ENCODE measurements around the gene GRIN3B. TPM values are rescaled to one million over a fixed set of nuclear protein-coding genes. Genes with fewer than 3 reads are reported as not detected.

GRIN3B gene
- polyA plus RNA-seq, 1 experiment, result 0.38 TPM

- no peak for DNase-seq (ENCODE audit: low read depth, low spot score)
- Histone ChIP-seq H3K27me3 (ENCODE audit: control insufficient read depth, insufficient read depth, low read length) (no peaks in the 10 kb centered on the region), H3K9me3 (ENCODE audit: control insufficient read depth, insufficient read depth, low read length) (peaks cover 10% of the 10 kb centered on the region), H3K4me3 (ENCODE audit: low read depth, low read length) (no peak overlapping the region), H3K27ac (ENCODE audit: low read depth, low read length) (no peak overlapping the region)
- TF ChIP-seq, protein P1, sequence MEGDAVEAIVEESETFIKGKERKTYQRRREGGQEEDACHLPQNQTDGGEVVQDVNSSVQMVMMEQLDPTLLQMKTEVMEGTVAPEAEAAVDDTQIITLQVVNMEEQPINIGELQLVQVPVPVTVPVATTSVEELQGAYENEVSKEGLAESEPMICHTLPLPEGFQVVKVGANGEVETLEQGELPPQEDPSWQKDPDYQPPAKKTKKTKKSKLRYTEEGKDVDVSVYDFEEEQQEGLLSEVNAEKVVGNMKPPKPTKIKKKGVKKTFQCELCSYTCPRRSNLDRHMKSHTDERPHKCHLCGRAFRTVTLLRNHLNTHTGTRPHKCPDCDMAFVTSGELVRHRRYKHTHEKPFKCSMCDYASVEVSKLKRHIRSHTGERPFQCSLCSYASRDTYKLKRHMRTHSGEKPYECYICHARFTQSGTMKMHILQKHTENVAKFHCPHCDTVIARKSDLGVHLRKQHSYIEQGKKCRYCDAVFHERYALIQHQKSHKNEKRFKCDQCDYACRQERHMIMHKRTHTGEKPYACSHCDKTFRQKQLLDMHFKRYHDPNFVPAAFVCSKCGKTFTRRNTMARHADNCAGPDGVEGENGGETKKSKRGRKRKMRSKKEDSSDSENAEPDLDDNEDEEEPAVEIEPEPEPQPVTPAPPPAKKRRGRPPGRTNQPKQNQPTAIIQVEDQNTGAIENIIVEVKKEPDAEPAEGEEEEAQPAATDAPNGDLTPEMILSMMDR (IDR thresholded peaks at IDR 0.05; ENCODE audit: low read depth, low read length), result no peak
- POLR2A ChIA-PET, result no interaction called here
- CTCF ChIA-PET, result no interaction called here
These were observed 25.5 kb upstream of the GRIN3B start for GRCh38 chr19:974564-975257.

- CTCF ChIA-PET, result no interaction called here
- POLR2A ChIA-PET, result interaction anchor here (1.1 kb wide), 1 partner anchor 8 kb away, joined by 7 read pairs; no protein-coding TSS in a partner anchor
- no peaks in the 10 kb centered on the region; the same call in 1 of the 2 replicates for H3K9me3 ChIP-seq (ENCODE audit: control insufficient read depth, insufficient read depth, low read length)
- no peak overlapping the region for H3K4me3 ChIP-seq (ENCODE audit: low read depth, low read length)
- TF ChIP-seq, protein P1 (IDR thresholded peaks at IDR 0.05; ENCODE audit: low read depth, low read length), result no peak
- H3K27me3 ChIP-seq (ENCODE audit: control insufficient read depth, insufficient read depth, low read length), result no peaks in the 10 kb centered on the region
- no peak for DNase-seq (ENCODE audit: low read depth, low spot score)
- no peak overlapping the region for H3K27ac ChIP-seq (ENCODE audit: low read depth, low read length)
These were observed 23.7 kb upstream of the GRIN3B start for GRCh38 chr19:976476-976875.

DNA sequence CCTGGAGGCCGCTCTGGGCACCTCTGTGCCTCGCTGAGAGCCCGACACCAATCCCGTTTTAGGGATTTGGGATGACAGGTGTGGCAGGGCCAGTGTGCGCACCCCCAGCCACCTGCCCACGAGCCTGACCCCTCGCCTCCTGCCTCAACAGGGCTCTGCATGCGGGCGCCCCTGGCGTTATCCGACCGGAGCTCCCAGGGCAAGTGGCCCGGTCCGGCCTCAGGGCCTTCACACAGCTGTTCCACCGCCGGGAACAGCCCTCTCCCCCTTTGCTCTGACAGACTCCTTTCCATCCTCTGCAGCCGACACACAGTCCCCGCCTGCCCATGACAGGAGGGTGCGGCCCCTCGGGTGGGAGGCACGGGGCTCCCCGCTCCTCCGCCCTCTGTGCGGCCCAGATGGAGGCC lies 23.2 kb upstream of the GRIN3B start:
- Histone ChIP-seq H3K27ac (ENCODE audit: low read depth, low read length) (no peak overlapping the region), H3K9me3 (ENCODE audit: control insufficient read depth, insufficient read depth, low read length) (no peaks in the 10 kb centered on the region; the same call in 1 of the 2 replicates), H3K4me3 (ENCODE audit: low read depth, low read length) (no peak overlapping the region), H3K27me3 (ENCODE audit: control insufficient read depth, insufficient read depth, low read length) (no peaks in the 10 kb centered on the region)
- POLR2A ChIA-PET, result no interaction called here
- no peak for DNase-seq (ENCODE audit: low read depth, low spot score)
- CTCF ChIA-PET, result no interaction called here
- TF ChIP-seq, protein P1 (IDR thresholded peaks at IDR 0.05; ENCODE audit: low read depth, low read length), result no peak

- ChIA-PET POLR2A (no interaction called here), CTCF (interaction anchor here (1.1 kb wide), 1 partner anchor 57 kb away, joined by 4 read pairs; no protein-coding TSS in a partner anchor)
- no peak for DNase-seq (ENCODE audit: low read depth, low spot score)
- peaks cover 2% of the 10 kb centered on the region; the same call in 1 of the 2 replicates for H3K9me3 ChIP-seq (ENCODE audit: control insufficient read depth, insufficient read depth, low read length)
- H3K4me3 ChIP-seq (ENCODE audit: low read depth, low read length), result no peak overlapping the region
- no peak overlapping the region for H3K27ac ChIP-seq (ENCODE audit: low read depth, low read length)
- H3K27me3 ChIP-seq (ENCODE audit: control insufficient read depth, insufficient read depth, low read length), result no peaks in the 10 kb centered on the region
- TF ChIP-seq, protein P1 (IDR thresholded peaks at IDR 0.05; ENCODE audit: low read depth, low read length), result no peak
These were observed 20.9 kb upstream of the GRIN3B start for GRCh38 chr19:979318-979741.

Measured in AG04450 (cell line).